ENCODE results near the gene EIF2AK3. TPM values are rescaled to one million over a fixed set of nuclear protein-coding genes. Genes with fewer than 3 reads are reported as not detected.

EIF2AK3 gene
- total and polyA plus RNA-seq, 2 of the 4 experiments (the other 2 are of a cell fraction), result 7.9 to 22.8 TPM

- Histone ChIP-seq H2AK9ac (replicated peaks; ENCODE audit: low read depth, low read length, poor library complexity) (peak overlapping the region; percentile 33), H3K27ac (ENCODE audit: insufficient read depth, low read length) (peak overlapping the region; percentile 95; the same call in 1 of the 2 replicates), H4K8ac (ENCODE audit: low read depth in 2 of 2, low read length in 2 of 2) (peak overlapping the region; percentile 63 to 79; a peak in 3 of 4 replicates), H3K9ac (ENCODE audit: low read depth, low read length) (peak overlapping the region; percentile 43), H4K5ac (ENCODE audit: low read depth, low read length) (peak overlapping the region; percentile 95), H3K56ac (ENCODE audit: extremely low read depth, insufficient read depth, low read length) (0 out of 2 replicates have a peak overlapping the region, but pooled peaks have one; percentile 13), H2AK5ac (ENCODE audit: low read depth, low read length) (no peak overlapping the region), H2AFZ (replicated peaks; ENCODE audit: low read length, poor library complexity) (peak overlapping the region; percentile 77), H3K4me3 (ENCODE audit: insufficient read depth, low read depth, low read length) (peak overlapping the region; percentile 2; the same call in 1 of the 2 replicates), H3K14ac (replicated peaks; ENCODE audit: low read depth, low read length) (0 out of 2 replicates have a peak overlapping the region, but pooled peaks have one; percentile 65), H3K79me1 (ENCODE audit: low read depth in 1 of 2, low read length in 2 of 2) (no peaks in the 10 kb centered on the region), H4K20me1 (ENCODE audit: insufficient read depth, low read length) (no peaks in the 10 kb centered on the region), H4K91ac (ENCODE audit: insufficient read depth, low read depth, low read length) (peak overlapping the region; percentile 50; the same call in 1 of the 2 replicates), H3K9me3 (ENCODE audit: control insufficient read depth, insufficient read depth, low read length) (no peaks in the 10 kb centered on the region), H3K23ac (ENCODE audit: low read depth, low read length) (peak overlapping the region; percentile 41; the same call in 1 of the 2 replicates), H3K4me1 (ENCODE audit: control insufficient read depth, insufficient read depth, low read length) (peaks cover 10% of the 10 kb centered on the region), H3K36me3 (ENCODE audit: control insufficient read depth, insufficient read depth, low read length) (no peaks in the 10 kb centered on the region), H3K4me2 (ENCODE audit: low read depth, low read length) (peak overlapping the region; percentile 82), H2BK15ac (ENCODE audit: low read depth, low read length) (0 out of 3 replicates have a peak overlapping the region, but pooled peaks have one; percentile 8), H3K4ac (ENCODE audit: low read depth, low read length) (peak overlapping the region; percentile 68; the same call in 1 of the 2 replicates), H3K18ac (ENCODE audit: low read depth, low read length) (peak overlapping the region; percentile 80), H3K9me1 (ENCODE audit: insufficient read depth, low read length) (no peaks in the 10 kb centered on the region; the same call in 1 of the 2 replicates), H2BK5ac (ENCODE audit: low read depth, low read length, poor library complexity, severe bottlenecking) (peak overlapping the region; percentile 68), H2BK20ac (ENCODE audit: low read depth, low read length) (peak overlapping the region; percentile 8; the same call in 1 of the 2 replicates), H2BK120ac (ENCODE audit: low read depth, low read length) (peak overlapping the region; percentile 66), H3K27me3 (ENCODE audit: control insufficient read depth, insufficient read depth, low read length) (no peaks in the 10 kb centered on the region)
- intact Hi-C loops (cut with micrococcal nuclease), result loop anchor here (2.0 to 5.0 kb wide), 2 partner anchors 33 to 57 kb away; partner anchors contain the start of gene EIF2AK3
- no TSS peak for BruUV-seq (replicated peaks)
- ChIA-PET CTCF (interaction anchor here (0.5 to 1.9 kb wide), 4 partner anchors 10 to 79 kb away, joined by 3 to 4 read pairs (median 3); no protein-coding TSS in a partner anchor), POLR2A (ENCODE audit: unreplicated experiment) (no interaction called here)
- dilution Hi-C loops (cut with HindIII; ENCODE audit: low sequenced_read_pairs, unreplicated experiment), result no loop called here
- WGBS, 2 experiments (ENCODE audit: extremely low coverage in 2 of 2, insufficient read length in 1 of 2), result 0% methylated on average over 1 of the region's 4 CpGs; no CpG with 5 or more reads in 1 of the 2 experiments
- peak; percentile 65 for ATAC-seq (ENCODE audit: low read depth)
- DNase-seq, result peak; percentile 71
- in situ Hi-C loops (cut with MboI; ENCODE audit: low sequenced_read_pairs), result loop anchor here (25.0 kb wide), 2 partner anchors 472 to 597 kb away; partner anchors contain the start of genes KRCC1 and SMYD1
- no peak for TF ChIP-seq RAD21 (IDR thresholded peaks at IDR 0.05; ENCODE audit: low read length)
- TF ChIP-seq, protein P1, sequence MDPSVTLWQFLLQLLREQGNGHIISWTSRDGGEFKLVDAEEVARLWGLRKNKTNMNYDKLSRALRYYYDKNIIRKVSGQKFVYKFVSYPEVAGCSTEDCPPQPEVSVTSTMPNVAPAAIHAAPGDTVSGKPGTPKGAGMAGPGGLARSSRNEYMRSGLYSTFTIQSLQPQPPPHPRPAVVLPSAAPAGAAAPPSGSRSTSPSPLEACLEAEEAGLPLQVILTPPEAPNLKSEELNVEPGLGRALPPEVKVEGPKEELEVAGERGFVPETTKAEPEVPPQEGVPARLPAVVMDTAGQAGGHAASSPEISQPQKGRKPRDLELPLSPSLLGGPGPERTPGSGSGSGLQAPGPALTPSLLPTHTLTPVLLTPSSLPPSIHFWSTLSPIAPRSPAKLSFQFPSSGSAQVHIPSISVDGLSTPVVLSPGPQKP (IDR thresholded peaks at IDR 0.05; ENCODE audit: borderline replicate concordance, low read depth, low read length), result no peak
- TF ChIP-seq USF2 (IDR thresholded peaks at IDR 0.05; ENCODE audit: low read depth, low read length), result no peak
- no peak for TF ChIP-seq MXI1 (IDR thresholded peaks at IDR 0.05; ENCODE audit: borderline replicate concordance, low read depth, low read length)
- TF ChIP-seq RFX5 (IDR thresholded peaks at IDR 0.05; ENCODE audit: low read depth, low read length), result no peak
- no peak for TF ChIP-seq MAFK (IDR thresholded peaks at IDR 0.05; ENCODE audit: low read depth, low read length)
- TF ChIP-seq NFE2L2 (IDR thresholded peaks at IDR 0.05; ENCODE audit: low read depth, low read length), result no peak
- TF ChIP-seq SMC3 (IDR thresholded peaks at IDR 0.05; ENCODE audit: low read depth, low read length), result no peak
- TF ChIP-seq, protein P2, sequence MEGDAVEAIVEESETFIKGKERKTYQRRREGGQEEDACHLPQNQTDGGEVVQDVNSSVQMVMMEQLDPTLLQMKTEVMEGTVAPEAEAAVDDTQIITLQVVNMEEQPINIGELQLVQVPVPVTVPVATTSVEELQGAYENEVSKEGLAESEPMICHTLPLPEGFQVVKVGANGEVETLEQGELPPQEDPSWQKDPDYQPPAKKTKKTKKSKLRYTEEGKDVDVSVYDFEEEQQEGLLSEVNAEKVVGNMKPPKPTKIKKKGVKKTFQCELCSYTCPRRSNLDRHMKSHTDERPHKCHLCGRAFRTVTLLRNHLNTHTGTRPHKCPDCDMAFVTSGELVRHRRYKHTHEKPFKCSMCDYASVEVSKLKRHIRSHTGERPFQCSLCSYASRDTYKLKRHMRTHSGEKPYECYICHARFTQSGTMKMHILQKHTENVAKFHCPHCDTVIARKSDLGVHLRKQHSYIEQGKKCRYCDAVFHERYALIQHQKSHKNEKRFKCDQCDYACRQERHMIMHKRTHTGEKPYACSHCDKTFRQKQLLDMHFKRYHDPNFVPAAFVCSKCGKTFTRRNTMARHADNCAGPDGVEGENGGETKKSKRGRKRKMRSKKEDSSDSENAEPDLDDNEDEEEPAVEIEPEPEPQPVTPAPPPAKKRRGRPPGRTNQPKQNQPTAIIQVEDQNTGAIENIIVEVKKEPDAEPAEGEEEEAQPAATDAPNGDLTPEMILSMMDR (conservative IDR thresholded peaks at IDR 0.05; ENCODE audit: low read depth, low read length), result no peak
- TF ChIP-seq RCOR1 (IDR thresholded peaks at IDR 0.05; ENCODE audit: insufficient replicate concordance, low read length), result no peak
- TF ChIP-seq CEBPB (IDR thresholded peaks at IDR 0.05; ENCODE audit: low read depth, low read length), result no peak
- no peak for TF ChIP-seq BHLHE40 (IDR thresholded peaks at IDR 0.05; ENCODE audit: low read depth, low read length)
- TF ChIP-seq MAZ (IDR thresholded peaks at IDR 0.05; ENCODE audit: borderline replicate concordance, low read depth, low read length), result no peak
- no peak for TF ChIP-seq CHD1 (IDR thresholded peaks at IDR 0.05; ENCODE audit: low read depth, low read length)
- TF ChIP-seq FOS (IDR thresholded peaks at IDR 0.05; ENCODE audit: low read depth, low read length), result no peak
Measured at GRCh38 chr2:88659538-88659915, 32.3 kb upstream of the EIF2AK3 start.
